ENCODE measurements around the gene TIMM17A. TPM values are rescaled to one million over a fixed set of nuclear protein-coding genes. Genes with fewer than 3 reads are reported as not detected.

The TIMM17A gene
- total RNA-seq, 1 experiment from 2014 or later: 56.1 TPM

- no peak for TF ChIP-seq ATF6 (CRISPR knock-in tag; IDR thresholded peaks at IDR 0.05)
- TF ChIP-seq E2F1 (CRISPR knock-in tag; IDR thresholded peaks at IDR 0.05): no peak
- TF ChIP-seq NFYB (CRISPR knock-in tag; conservative IDR thresholded peaks at IDR 0.05; ENCODE audit: low read depth): peak; percentile 76
- 0 out of 2 replicates have a peak, but pooled peaks have one; percentile 23 for TF ChIP-seq FOXP1 (CRISPR knock-in tag; IDR thresholded peaks at IDR 0.05; ENCODE audit: borderline replicate concordance)
- TF ChIP-seq CREM (CRISPR knock-in tag; IDR thresholded peaks at IDR 0.05): no peak
Observed at GRCh38 chr1:201946224-201946908, 8.9 kb upstream of the TIMM17A start, which contains the start of gene LMOD1 (continued).

- H3K9me3 Mint-ChIP-seq: no peaks in the 10 kb centered on the region
- POLR2A ChIA-PET: no interaction called here
- H3K27me3 Mint-ChIP-seq (ENCODE audit: low read depth): peaks cover 32% of the 10 kb centered on the region
- CTCF ChIA-PET: no interaction called here
- H3K4me1 Mint-ChIP-seq: peaks cover 33% of the 10 kb centered on the region
- H3K36me3 Mint-ChIP-seq: no peaks in the 10 kb centered on the region
- ATAC-seq: no peak
- peak overlapping the region; percentile 82 for H3K4me3 Mint-ChIP-seq
- no peak for DNase-seq (ENCODE audit: low spot score)
- TF ChIP-seq IRF1 (CRISPR knock-in tag; IDR thresholded peaks at IDR 0.05) (no peak), ZSCAN18 (CRISPR knock-in tag; IDR thresholded peaks at IDR 0.05) (no peak), USF1 (CRISPR knock-in tag; IDR thresholded peaks at IDR 0.05) (no peak), ETV6 (CRISPR knock-in tag; IDR thresholded peaks at IDR 0.05) (no peak), SOX15 (CRISPR knock-in tag; IDR thresholded peaks at IDR 0.05) (no peak), ZNF423 (CRISPR knock-in tag; IDR thresholded peaks at IDR 0.05) (no peak)
- no peak overlapping the region for H3K27ac Mint-ChIP-seq
Observed at GRCh38 chr1:201947697-201948008, 7.7 kb upstream of the TIMM17A start.

- Mint-ChIP-seq H3K4me1 (peaks cover 27% of the 10 kb centered on the region), H3K4me3 (no peak overlapping the region), H3K9me3 (no peaks in the 10 kb centered on the region), H3K27ac (no peak overlapping the region), H3K36me3 (no peaks in the 10 kb centered on the region), H3K27me3 (ENCODE audit: low read depth) (peaks cover 32% of the 10 kb centered on the region)
- ATAC-seq (no peak), DNase-seq (ENCODE audit: low spot score) (no peak)
- ChIA-PET POLR2A (no interaction called here), CTCF (interaction anchor here (1.5 kb wide), 1 partner anchor 53 kb away, joined by 8 read pairs; no protein-coding TSS in a partner anchor)
- TF ChIP-seq HMGA2 (CRISPR knock-in tag; IDR thresholded peaks at IDR 0.05) (no peak), E2F1 (CRISPR knock-in tag; IDR thresholded peaks at IDR 0.05) (no peak), ATF2 (CRISPR knock-in tag; IDR thresholded peaks at IDR 0.05; ENCODE audit: borderline replicate concordance, low read depth) (no peak), PRRX2 (CRISPR knock-in tag; IDR thresholded peaks at IDR 0.05) (no peak), RELA (CRISPR knock-in tag; IDR thresholded peaks at IDR 0.05; ENCODE audit: borderline replicate concordance) (no peak), MYBL2 (CRISPR knock-in tag; IDR thresholded peaks at IDR 0.05) (no peak), ATF3 (CRISPR knock-in tag; conservative IDR thresholded peaks at IDR 0.05) (no peak), ZNF416 (CRISPR knock-in tag; IDR thresholded peaks at IDR 0.05) (no peak), IRF1 (CRISPR knock-in tag; IDR thresholded peaks at IDR 0.05) (no peak), NFATC4 (CRISPR knock-in tag; IDR thresholded peaks at IDR 0.05) (no peak), MLX (CRISPR knock-in tag; IDR thresholded peaks at IDR 0.05) (no peak)
Observed at GRCh38 chr1:201949491-201949890, 5.8 kb upstream of the TIMM17A start.
